Progenitor cell of endocrine pancreas (in vitro differentiated cells): ENCODE results near the gene PCBP1. TPM values are rescaled to one million over a fixed set of nuclear protein-coding genes. Genes with fewer than 3 reads are reported as not detected.
"Not testable (repeated sequence)": the region's sequence is repeated elsewhere in the genome, so short reads cannot be mapped to it uniquely, and the experiment has no call there.

Source experiments
- DNase-seq: peaks from one replicate; pipeline ENCODE4 v3.0.0; 2021; ENCODE audit warnings: low spot score; ENCODE audit not compliant: unreplicated experiment
- H3K27ac Mint-ChIP-seq: 2 replicates; pipeline ENCODE4 v1.8.0; 2021; ENCODE audit warnings: mild to moderate bottlenecking, moderate library complexity, mixed read lengths
- H3K27me3 Mint-ChIP-seq: 2 replicates; pipeline ENCODE4 v1.8.0; 2021; ENCODE audit warnings: mixed read lengths
- H3K36me3 Mint-ChIP-seq: 2 replicates; pipeline ENCODE4 v1.8.0; 2022; ENCODE audit warnings: mixed read lengths; ENCODE audit not compliant: insufficient read depth
- H3K4me1 Mint-ChIP-seq: 2 replicates; pipeline ENCODE4 v1.8.0; 2021; ENCODE audit warnings: low read depth, mixed read lengths
- H3K4me3 Mint-ChIP-seq: 2 replicates; pipeline ENCODE4 v1.8.0; 2021; ENCODE audit warnings: low read depth, mild to moderate bottlenecking, moderate library complexity, mixed read lengths
- H3K9me3 Mint-ChIP-seq: 2 replicates; pipeline ENCODE4 v1.8.0; 2021; ENCODE audit warnings: low read depth, mixed read lengths
- total RNA-seq: library from RNA; stranded (reverse); gene quantifications from 2 replicates; pipeline ENCODE4 v1.2.1, GENCODE V29; 2021
- TF ChIP-seq, protein P1 (sequence below): fragments of 200-600 bp; sonication (generic); IDR thresholded peaks from one replicate; pipeline ENCODE4 v1.5.0; 2021; ENCODE audit warnings: antibody characterized with exemption, mild to moderate bottlenecking; ENCODE audit not compliant: unreplicated experiment

The PCBP1 gene
- total RNA-seq, 1 donor from 2014 or later = 305 TPM

DNA sequence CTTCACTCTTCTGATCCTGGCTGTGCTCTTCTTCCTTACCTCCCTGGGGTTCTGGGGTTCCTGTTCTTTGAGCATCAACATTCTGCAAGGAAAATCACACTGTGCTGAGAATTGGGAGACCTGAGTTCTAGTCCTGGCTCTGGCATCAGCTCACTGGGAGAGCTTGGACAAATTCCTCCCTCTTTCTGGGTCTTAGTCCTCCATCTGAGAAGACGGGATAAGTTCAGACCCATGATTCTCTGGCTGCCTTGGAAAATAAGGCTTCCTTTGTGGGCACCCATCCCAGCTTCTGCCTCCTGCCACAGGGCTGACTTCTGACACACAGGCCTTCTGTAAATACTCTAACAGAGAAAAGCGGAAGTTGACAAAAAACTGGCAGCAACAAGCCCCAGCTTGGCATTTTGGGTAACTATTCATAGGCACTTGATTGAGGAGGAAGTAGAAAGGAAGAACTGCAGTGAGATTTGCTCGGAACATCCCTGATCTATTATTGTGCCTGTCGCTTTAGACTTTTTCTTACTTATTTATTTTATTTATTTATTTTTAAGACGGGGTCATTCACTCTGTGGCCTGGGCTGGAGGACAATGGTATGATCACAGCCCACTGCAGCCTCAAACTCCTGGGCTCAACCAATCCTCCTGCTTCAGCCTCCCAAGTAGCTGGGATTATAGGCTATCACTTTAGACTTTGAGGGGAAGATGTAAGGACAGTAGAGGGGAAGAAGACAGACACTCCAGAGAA, 7.9 kb downstream of the PCBP1 start:
- no peak for DNase-seq
- Mint-ChIP-seq H3K9me3 (no peaks in the 10 kb centered on the region), H3K4me3 (no peak overlapping the region), H3K27me3 (no peaks in the 10 kb centered on the region), H3K4me1 (peaks cover under 1% of the 10 kb centered on the region), H3K27ac (no peak overlapping the region), H3K36me3 (peaks cover 2% of the 10 kb centered on the region)
- TF ChIP-seq, protein P1, sequence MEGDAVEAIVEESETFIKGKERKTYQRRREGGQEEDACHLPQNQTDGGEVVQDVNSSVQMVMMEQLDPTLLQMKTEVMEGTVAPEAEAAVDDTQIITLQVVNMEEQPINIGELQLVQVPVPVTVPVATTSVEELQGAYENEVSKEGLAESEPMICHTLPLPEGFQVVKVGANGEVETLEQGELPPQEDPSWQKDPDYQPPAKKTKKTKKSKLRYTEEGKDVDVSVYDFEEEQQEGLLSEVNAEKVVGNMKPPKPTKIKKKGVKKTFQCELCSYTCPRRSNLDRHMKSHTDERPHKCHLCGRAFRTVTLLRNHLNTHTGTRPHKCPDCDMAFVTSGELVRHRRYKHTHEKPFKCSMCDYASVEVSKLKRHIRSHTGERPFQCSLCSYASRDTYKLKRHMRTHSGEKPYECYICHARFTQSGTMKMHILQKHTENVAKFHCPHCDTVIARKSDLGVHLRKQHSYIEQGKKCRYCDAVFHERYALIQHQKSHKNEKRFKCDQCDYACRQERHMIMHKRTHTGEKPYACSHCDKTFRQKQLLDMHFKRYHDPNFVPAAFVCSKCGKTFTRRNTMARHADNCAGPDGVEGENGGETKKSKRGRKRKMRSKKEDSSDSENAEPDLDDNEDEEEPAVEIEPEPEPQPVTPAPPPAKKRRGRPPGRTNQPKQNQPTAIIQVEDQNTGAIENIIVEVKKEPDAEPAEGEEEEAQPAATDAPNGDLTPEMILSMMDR = no peak

DNA sequence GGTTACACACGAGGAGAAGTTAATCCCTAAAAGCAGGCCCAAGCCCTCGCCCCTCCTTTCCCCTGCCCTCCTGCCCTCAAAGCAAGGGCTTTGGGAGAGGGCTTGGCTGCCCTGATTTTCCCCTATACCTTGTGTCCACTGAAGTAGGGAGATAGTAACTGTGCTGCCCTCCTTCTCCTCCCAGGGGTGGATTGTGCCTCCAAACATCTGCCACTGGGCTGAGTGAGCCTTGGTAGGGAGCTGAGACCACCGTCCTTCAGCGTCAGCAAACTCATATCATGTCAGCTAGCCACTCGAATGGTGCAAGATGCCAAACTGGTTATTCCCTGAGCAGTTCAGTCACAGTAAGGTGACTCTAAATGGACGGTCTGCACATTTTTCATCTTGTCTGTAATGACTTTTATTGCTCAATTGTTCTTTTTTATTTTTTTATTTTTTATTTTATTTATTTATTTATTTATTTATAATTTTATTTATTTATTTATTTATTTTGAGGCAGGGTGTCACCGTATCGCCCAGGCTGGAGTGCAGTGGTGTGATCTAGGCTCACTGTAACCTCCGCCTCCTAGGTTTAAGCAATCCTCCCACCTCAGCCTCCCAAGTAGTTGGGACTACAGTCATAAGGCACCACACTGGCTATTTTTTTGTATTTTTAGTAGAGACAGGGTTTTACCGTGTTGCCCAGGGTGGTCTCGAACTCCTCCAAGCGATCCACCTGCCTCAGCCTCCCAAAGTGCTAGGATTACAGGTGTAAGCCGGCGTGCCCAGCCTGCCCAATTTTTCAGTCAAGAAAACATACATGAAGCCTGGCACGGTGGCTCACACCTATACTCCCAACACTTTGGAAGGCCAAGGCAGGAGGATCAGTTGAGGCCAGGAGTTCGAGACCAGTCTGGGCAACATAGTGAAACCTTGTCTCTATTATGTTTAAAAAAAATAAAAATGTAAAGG, 8.7 kb downstream of the PCBP1 start:
- Mint-ChIP-seq H3K36me3 (peaks cover 2% of the 10 kb centered on the region), H3K27ac (peak overlapping the region; percentile 76), H3K27me3 (no peaks in the 10 kb centered on the region), H3K9me3 (no peaks in the 10 kb centered on the region), H3K4me1 (no peaks in the 10 kb centered on the region), H3K4me3 (no peak overlapping the region)
- DNase-seq = no peak
- TF ChIP-seq, protein P1 = no peak

GRCh38 chr2:70098032-70098431, 10.8 kb downstream of the PCBP1 start:
- H3K36me3 Mint-ChIP-seq = peaks cover 2% of the 10 kb centered on the region
- DNase-seq = no peak

GRCh38 chr2:70099270-70099669, 12.0 kb downstream of the PCBP1 start:
- Mint-ChIP-seq H3K27ac (no peak overlapping the region), H3K9me3 (no peaks in the 10 kb centered on the region), H3K27me3 (no peaks in the 10 kb centered on the region), H3K4me1 (peaks cover 4% of the 10 kb centered on the region), H3K36me3 (no peaks in the 10 kb centered on the region), H3K4me3 (no peak overlapping the region)
- no peak for DNase-seq
- TF ChIP-seq, protein P1 = no peak

More at GRCh38 chr2:70098032-70098431, 10.8 kb downstream of the PCBP1 start:
- Mint-ChIP-seq H3K9me3 (no peaks in the 10 kb centered on the region), H3K4me3 (no peak overlapping the region), H3K27ac (no peak overlapping the region), H3K27me3 (no peaks in the 10 kb centered on the region), H3K4me1 (no peaks in the 10 kb centered on the region)
- TF ChIP-seq, protein P1 = no peak

- TF ChIP-seq, protein P1 = no peak
- Mint-ChIP-seq H3K4me1 (peaks cover 12% of the 10 kb centered on the region), H3K9me3 (no peaks in the 10 kb centered on the region)
These were observed 13.9 kb downstream of the PCBP1 start for GRCh38 chr2:70101174-70101573.

GRCh38 chr2:70101686-70102085, 14.4 kb downstream of the PCBP1 start:
- not testable (repeated sequence) for H3K27me3 Mint-ChIP-seq, H3K9me3 Mint-ChIP-seq, H3K36me3 Mint-ChIP-seq, H3K27ac Mint-ChIP-seq, H3K4me3 Mint-ChIP-seq, DNase-seq
- H3K4me1 Mint-ChIP-seq = peaks cover 12% of the 10 kb centered on the region

More at GRCh38 chr2:70101174-70101573, 13.9 kb downstream of the PCBP1 start:
- no peak for DNase-seq
- H3K4me3 Mint-ChIP-seq = no peak overlapping the region
- no peak overlapping the region for H3K27ac Mint-ChIP-seq
- no peaks in the 10 kb centered on the region for H3K27me3 Mint-ChIP-seq
- H3K36me3 Mint-ChIP-seq = no peaks in the 10 kb centered on the region

GRCh38 chr2:70102323-70102905, 15.1 kb downstream of the PCBP1 start:
- not testable (repeated sequence) for H3K9me3 Mint-ChIP-seq, H3K27me3 Mint-ChIP-seq, H3K4me3 Mint-ChIP-seq, DNase-seq, H3K36me3 Mint-ChIP-seq
- peaks cover 16% of the 10 kb centered on the region for H3K4me1 Mint-ChIP-seq
- H3K27ac Mint-ChIP-seq = peak overlapping the region; percentile 76
